Stomach (tissue), 9 donors: Measurements from ENCODE around the gene KCND2. TPM values are rescaled to one million over a fixed set of nuclear protein-coding genes. Genes with fewer than 3 reads are reported as not detected.
A peak's percentile ranks its signal among the peaks of the same experiment; 100 is the strongest.

Source experiments
- DNase-seq, 2 donors: peaks; one replicate each; pipeline versions ENCODE4 v3.0.0 to v3.0.0-alpha.2; 2013 to 2019
- H3K27ac ChIP-seq, 5 donors: fragments of 200-600 bp in 4 of 5; sonication (generic) in 4 of 5; one replicate each; pipeline ENCODE4 v1.5.1; 2013 to 2019; ENCODE audit warnings: mild to moderate bottlenecking in 1 of 5, moderate library complexity in 1 of 5
- H3K27me3 ChIP-seq, 3 donors: fragments of 200-600 bp; sonication (generic); one replicate each; pipeline ENCODE4 v1.5.1; 2017 to 2019; ENCODE audit warnings: mixed run types in 1 of 3
- H3K36me3 ChIP-seq, 4 donors: fragments of 200-600 bp; sonication (generic); 1 replicate in 3 of 4; 2 replicates in 1 of 4; pipeline ENCODE4 v1.5.1; 2016 to 2019
- H3K4me1 ChIP-seq, 4 donors: fragments of 200-600 bp; sonication (generic); one replicate each; pipeline ENCODE4 v1.5.1; 2016 to 2019
- H3K4me3 ChIP-seq, 4 donors: fragments of 200-600 bp; sonication (generic) in 3 of 4; one replicate each; pipeline ENCODE4 v1.5.1; 2016 to 2019; ENCODE audit warnings: mild to moderate bottlenecking in 1 of 4
- H3K9me3 ChIP-seq, 4 donors: fragments of 200-600 bp; sonication (generic); one replicate each; pipeline ENCODE4 v1.5.1; 2016 to 2019
- CTCF ChIP-seq, 7 experiments: fragments of 450-650 bp in 4 of 7; fragments of 200-600 bp in 3 of 7; sonication (generic) in 3 of 7; IDR thresholded peaks; one replicate each; pipeline ENCODE4 v1.5.1; 2016 to 2019; ENCODE audit warnings: antibody characterized with exemption in 7 of 7, control low read depth in 2 of 7, mild to moderate bottlenecking in 1 of 7
- EP300 ChIP-seq: sonication (generic); formaldehyde crosslinking; IDR thresholded peaks from one replicate; pipeline ENCODE4 v1.6.1; 2017; ENCODE audit warnings: antibody characterized with exemption
- POLR2A ChIP-seq, 4 donors: fragments of 450-650 bp; IDR thresholded peaks; one replicate each; pipeline ENCODE4 v1.6.1; 2016; ENCODE audit warnings: antibody characterized with exemption in 4 of 4, control low read depth in 2 of 4, mild to moderate bottlenecking in 1 of 4, moderate library complexity in 1 of 4
- POLR2AphosphoS5 ChIP-seq, 3 donors: sonication (generic); formaldehyde crosslinking; IDR thresholded peaks; one replicate each; pipeline ENCODE4 v1.6.1; 2016; ENCODE audit warnings: antibody characterized with exemption in 3 of 3
- WGBS, 5 donors: extraction: QIAGEN DNeasy Blood & Tissue Kit in 3 of 5; methylation state at CpG; one replicate each; pipeline versions ENCODE4 v1.1.5 to v1.1.7; 2013 to 2018; 5-methylcytosine and 5-hydroxymethylcytosine counted together
- intact Hi-C: fragments of 100-400 bp; cut with DNase I; formaldehyde crosslinking; loops from one replicate; pipeline ENCODE4 v1.15.1; 2023; ENCODE audit warnings: low total_unique reads
- polyA plus RNA-seq, 3 donors: library from polyadenylated mRNA; stranded (reverse); fragments of 200-250 nt; gene quantifications; one replicate each; pipeline ENCODE4 v1.2.3, GENCODE V29; 2013
- total RNA-seq, 5 donors: library from RNA; depleted of rRNA; stranded (reverse); fragments of >200 nt; gene quantifications; one replicate each; pipeline versions ENCODE4 v1.1.0 to v1.2.3, GENCODE V29; 2014 to 2016
- donor health status: healthy with polysubstance abuse.
- donor health status: Bipolar disorder and iron deficiency.
- donor health status: healthy.

The KCND2 gene
- total and polyA plus RNA-seq, 8 donors = 0.06 to 1.3 (median 0.31) TPM; not detected in 5

- Histone ChIP-seq H3K27ac (no peak overlapping the region), H3K36me3 (no peaks in the 10 kb centered on the region), H3K4me1 (no peaks in the 10 kb centered on the region), H3K4me3 (no peak overlapping the region), H3K27me3 (no peaks in the 10 kb centered on the region), H3K9me3 (no peaks in the 10 kb centered on the region)
- WGBS, 5 donors = 81 to 93% (median 86%) methylated on average over 5 of the region's 5 CpGs
- TF ChIP-seq POLR2AphosphoS5 (IDR thresholded peaks at IDR 0.05) = no peak
- TF ChIP-seq CTCF (IDR thresholded peaks at IDR 0.05) = no peak
- no peak for TF ChIP-seq POLR2A (IDR thresholded peaks at IDR 0.05)
- TF ChIP-seq EP300 = no peak
- DNase-seq = no peak
- intact Hi-C loops = no loop called here
Observed at GRCh38 chr7:120407010-120407409, 134.0 kb downstream of the KCND2 start.

- Histone ChIP-seq H3K4me3 (no peak overlapping the region), H3K4me1 (no peaks in the 10 kb centered on the region), H3K27ac (no peak overlapping the region), H3K9me3 (no peaks in the 10 kb centered on the region), H3K36me3 (no peaks in the 10 kb centered on the region), H3K27me3 (no peaks in the 10 kb centered on the region)
- intact Hi-C loops = no loop called here
- peak in 1 of 2 donors; percentile 44 for DNase-seq
- TF ChIP-seq CTCF (IDR thresholded peaks at IDR 0.05) (no peak), POLR2AphosphoS5 (IDR thresholded peaks at IDR 0.05) (no peak), EP300 (no peak), POLR2A (IDR thresholded peaks at IDR 0.05) (no peak)
- WGBS, 5 donors = 75 to 84% (median 82%) methylated on average over 2 of the region's 2 CpGs
Observed at GRCh38 chr7:120412139-120413050, 139.4 kb downstream of the KCND2 start.

GRCh38 chr7:120413164-120413563 is 140.2 kb downstream of the KCND2 start:
- no peak overlapping the region for H3K27ac ChIP-seq
- no peaks in the 10 kb centered on the region for H3K36me3 ChIP-seq
- H3K4me3 ChIP-seq = no peak overlapping the region
- no peaks in the 10 kb centered on the region for H3K9me3 ChIP-seq
- no peak for DNase-seq
- no peak for TF ChIP-seq CTCF (IDR thresholded peaks at IDR 0.05)
- no peak for TF ChIP-seq EP300
- TF ChIP-seq POLR2AphosphoS5 (IDR thresholded peaks at IDR 0.05) = no peak
- no peak for TF ChIP-seq POLR2A (IDR thresholded peaks at IDR 0.05)
- intact Hi-C loops = no loop called here
- H3K4me1 ChIP-seq = no peaks in the 10 kb centered on the region
- H3K27me3 ChIP-seq = no peaks in the 10 kb centered on the region

GRCh38 chr7:120417244-120417979 is 144.4 kb downstream of the KCND2 start:
- WGBS, 5 donors = 70 to 84% (median 80%) methylated on average over 4 of the region's 4 CpGs
- H3K4me3 ChIP-seq = no peak overlapping the region
- intact Hi-C loops = no loop called here
- H3K4me1 ChIP-seq = no peaks in the 10 kb centered on the region
- TF ChIP-seq CTCF (IDR thresholded peaks at IDR 0.05) = no peak
- no peak for TF ChIP-seq EP300
- TF ChIP-seq POLR2AphosphoS5 (IDR thresholded peaks at IDR 0.05) = no peak
- no peak for TF ChIP-seq POLR2A (IDR thresholded peaks at IDR 0.05)
- H3K27me3 ChIP-seq = no peaks in the 10 kb centered on the region
- no peaks in the 10 kb centered on the region for H3K36me3 ChIP-seq
- H3K27ac ChIP-seq = no peak overlapping the region
- H3K9me3 ChIP-seq = no peaks in the 10 kb centered on the region
- no peak for DNase-seq
